ENCODE data around the gene WDR74.

DNA sequence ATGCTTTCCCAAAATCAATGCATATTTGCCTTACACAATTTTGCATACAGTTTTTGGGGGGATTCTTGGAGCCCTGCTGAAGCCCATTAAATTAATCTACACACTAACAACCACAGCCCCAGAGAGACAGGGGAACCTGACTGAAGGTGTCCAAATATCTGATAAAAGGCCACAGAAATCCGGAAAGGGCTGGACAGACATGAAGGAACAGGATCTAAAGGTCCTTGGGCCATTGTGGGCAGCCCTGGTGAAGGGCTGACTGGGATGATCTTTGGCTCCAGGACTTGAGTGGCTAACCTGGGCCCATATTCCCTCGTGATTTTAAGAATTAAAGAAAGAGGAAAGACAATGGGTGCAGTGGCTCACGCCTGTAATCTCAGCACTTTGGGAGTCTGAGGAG, 6.8 kb upstream of the WDR74 start:
- TF ChIP-seq EZH2 (IDR thresholded peaks at IDR 0.05) (no peak), POLR2AphosphoS5 (IDR thresholded peaks at IDR 0.05; ENCODE audit: borderline replicate concordance, low read depth, low read length) (no peak)
